Right forelimb (tissue), 1 donor: Measurements from ENCODE around the gene ASF1B.
"Not testable (repeated sequence)": the region's sequence is repeated elsewhere in the genome, so short reads cannot be mapped to it uniquely, and the experiment has no call there.

Source experiments
- DNase-seq: peaks from one replicate; pipeline ENCODE4 v3.0.0-alpha.2; 2018

Gene ASF1B

GRCh38 chr19:14158276-14159023, 22.1 kb upstream of the ASF1B start:
- no peak for DNase-seq

GRCh38 chr19:14156971-14157717, 20.8 kb upstream of the ASF1B start:
- no peak for DNase-seq

- DNase-seq: no peak
These were observed 19.7 kb upstream of the ASF1B start for GRCh38 chr19:14156122-14156521.

GRCh38 chr19:14155371-14155770, 19.0 kb upstream of the ASF1B start:
- DNase-seq: no peak

- DNase-seq: no peak
These were observed 16.3 kb upstream of the ASF1B start for GRCh38 chr19:14152713-14153112.

GRCh38 chr19:14150770-14151661, 14.6 kb upstream of the ASF1B start:
- DNase-seq: no peak

- no peak for DNase-seq
These were observed 13.8 kb upstream of the ASF1B start for GRCh38 chr19:14150041-14150769.

- peak; percentile 86 for DNase-seq
These were observed 13.2 kb upstream of the ASF1B start for GRCh38 chr19:14149509-14149994.

GRCh38 chr19:14148751-14149410, 12.5 kb upstream of the ASF1B start:
- no peak for DNase-seq

- peak; percentile 85 for DNase-seq
These were observed 11.6 kb upstream of the ASF1B start for GRCh38 chr19:14147797-14148605.

GRCh38 chr19:14146789-14147216, 10.4 kb upstream of the ASF1B start:
- no peak for DNase-seq

- not testable (repeated sequence) for DNase-seq
These were observed 9.8 kb upstream of the ASF1B start for GRCh38 chr19:14146169-14146568.

GRCh38 chr19:14145381-14145780, 9.0 kb upstream of the ASF1B start:
- no peak for DNase-seq

- no peak for DNase-seq
These were observed 6.1 kb upstream of the ASF1B start for GRCh38 chr19:14142262-14143190.

GRCh38 chr19:14141041-14141440, 4.7 kb upstream of the ASF1B start:
- no peak for DNase-seq

GRCh38 chr19:14139944-14140343, 3.6 kb upstream of the ASF1B start:
- no peak for DNase-seq

- DNase-seq: no peak
These were observed 2.3 kb upstream of the ASF1B start for GRCh38 chr19:14138576-14139265.

GRCh38 chr19:14135985-14136508, 342 bp downstream of the ASF1B start:
- peak; percentile 65 for DNase-seq

GRCh38 chr19:14135355-14135754, 1.0 kb downstream of the ASF1B start:
- no peak for DNase-seq
